Right atrium auricular region (tissue), 2 donors: ENCODE data around the gene ARHGEF1. TPM values are rescaled to one million over a fixed set of nuclear protein-coding genes. Genes with fewer than 3 reads are reported as not detected.

Experiments
- DNase-seq: peaks from one replicate; pipeline ENCODE4 v3.0.0-alpha.2; 2019; ENCODE audit warnings: low spot score
- H3K27ac ChIP-seq, 2 donors: fragments of 200-600 bp; sonication (generic); 1 replicate in 1 of 2; 2 replicates in 1 of 2; pipeline ENCODE4 v1.5.1; 2016 to 2019
- H3K27me3 ChIP-seq, 2 donors: fragments of 200-600 bp; sonication (generic); one replicate each; pipeline versions ENCODE4 v1.5.1 to v1.6.0; 2017 to 2019
- H3K36me3 ChIP-seq: fragments of 200-600 bp; sonication (generic); one replicate; pipeline ENCODE4 v1.5.1; 2016
- H3K4me1 ChIP-seq, 2 donors: fragments of 200-600 bp; sonication (generic); one replicate each; pipeline versions ENCODE4 v1.5.1 to v1.6.0; 2017 to 2019
- H3K4me3 ChIP-seq, 2 donors: fragments of 200-600 bp; sonication (generic); 1 replicate in 1 of 2; 2 replicates in 1 of 2; pipeline ENCODE4 v1.5.1; 2017 to 2019; ENCODE audit warnings: mild to moderate bottlenecking in 1 of 2, moderate library complexity in 1 of 2
- H3K9me3 ChIP-seq, 2 donors: fragments of 200-600 bp; sonication (generic); one replicate each; pipeline ENCODE4 v1.5.1; 2019
- CTCF ChIP-seq, 2 donors: fragments of 200-600 bp; sonication (generic); IDR thresholded peaks; one replicate each; pipeline ENCODE4 v1.5.1; 2019; ENCODE audit warnings: antibody characterized with exemption in 2 of 2
- total RNA-seq, 2 donors: library from RNA; depleted of rRNA; stranded (reverse); fragments of >200 nt; gene quantifications; one replicate each; pipeline ENCODE4 v1.1.0, GENCODE V29; 2016

Gene ARHGEF1
- total RNA-seq, 2 donors from 2014 or later = 27.3 to 45.8 TPM

GRCh38 chr19:41888926-41889325 lies 5.9 kb downstream of the ARHGEF1 start:
- Histone ChIP-seq H3K27me3 (no peaks in the 10 kb centered on the region), H3K9me3 (no peaks in the 10 kb centered on the region), H3K4me3 (no peak overlapping the region), H3K36me3 (peaks cover 32% of the 10 kb centered on the region), H3K27ac (no peak overlapping the region), H3K4me1 (peaks cover 0 to 37% of the 10 kb centered on the region in 2 donors)
- no peak for DNase-seq
- no peak for TF ChIP-seq CTCF (IDR thresholded peaks at IDR 0.05)

- H3K36me3 ChIP-seq = peaks cover 39% of the 10 kb centered on the region
- no peak for TF ChIP-seq CTCF (IDR thresholded peaks at IDR 0.05)
- H3K27ac ChIP-seq = no peak overlapping the region
- H3K27me3 ChIP-seq = no peaks in the 10 kb centered on the region
- peaks cover 0 to 31% of the 10 kb centered on the region in 2 donors for H3K4me1 ChIP-seq
- H3K4me3 ChIP-seq = no peak overlapping the region
- H3K9me3 ChIP-seq = no peaks in the 10 kb centered on the region
- DNase-seq = no peak
These were observed 6.9 kb downstream of the ARHGEF1 start for GRCh38 chr19:41889896-41890295.

DNA sequence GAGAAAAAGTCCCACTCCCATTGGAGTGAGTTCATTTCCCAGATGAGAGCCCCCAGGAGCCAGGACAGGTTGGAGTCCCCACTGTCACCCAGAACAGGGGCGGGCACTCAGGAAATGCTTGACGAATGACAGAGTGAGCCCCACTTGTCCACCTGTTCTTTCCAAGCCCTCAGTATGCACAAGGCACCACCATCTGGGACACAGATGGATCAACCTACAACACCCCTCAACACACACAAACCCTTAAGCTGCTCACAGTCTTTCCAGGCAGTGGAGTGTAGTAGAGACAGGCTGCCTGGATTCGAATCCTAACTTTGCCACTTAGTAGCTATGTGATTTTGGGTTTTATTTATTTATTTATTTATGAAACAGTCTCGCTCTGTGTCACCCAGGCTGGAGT lies 8.0 kb downstream of the ARHGEF1 start:
- peaks cover 50% of the 10 kb centered on the region for H3K36me3 ChIP-seq
- H3K9me3 ChIP-seq = no peaks in the 10 kb centered on the region
- DNase-seq = no peak

DNA sequence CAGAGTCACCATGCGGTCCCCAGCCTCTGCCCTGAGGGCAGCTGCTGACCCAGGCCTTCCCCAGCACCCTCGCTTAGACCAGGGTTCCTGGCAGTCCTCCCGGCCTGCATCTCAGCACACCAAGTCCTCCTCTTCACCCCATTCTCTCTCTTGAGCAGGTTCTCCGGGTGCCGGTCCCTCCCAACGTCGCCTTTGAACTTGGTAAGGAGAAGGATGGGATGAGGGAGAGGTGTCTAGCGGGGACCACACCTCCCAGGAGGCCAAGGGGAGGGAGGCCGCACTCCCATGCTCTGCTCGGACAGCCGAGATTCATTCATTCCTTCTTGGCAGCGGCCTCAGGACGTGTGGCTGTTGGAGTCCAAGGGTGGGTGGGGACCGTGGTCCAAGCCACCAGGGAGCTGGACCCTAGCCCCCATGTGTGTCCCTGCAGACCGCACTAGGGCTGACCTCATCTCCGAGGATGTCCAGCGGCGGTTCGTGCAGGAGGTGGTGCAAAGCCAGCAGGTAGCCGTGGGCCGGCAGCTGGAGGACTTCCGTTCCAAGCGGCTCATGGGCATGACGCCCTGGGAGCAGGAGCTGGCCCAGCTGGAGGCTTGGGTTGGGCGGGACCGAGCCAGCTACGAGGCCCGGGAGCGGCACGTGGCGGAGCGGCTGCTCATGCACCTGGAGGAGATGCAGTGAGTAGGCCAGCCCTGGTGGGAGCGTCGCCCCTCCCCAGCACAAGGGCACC lies 9.4 kb downstream of the ARHGEF1 start:
- no peak for TF ChIP-seq CTCF (IDR thresholded peaks at IDR 0.05)
- Histone ChIP-seq H3K27ac (no peak overlapping the region), H3K27me3 (no peaks in the 10 kb centered on the region), H3K4me3 (no peak overlapping the region), H3K36me3 (peaks cover 53% of the 10 kb centered on the region), H3K4me1 (peaks cover 0 to 7% of the 10 kb centered on the region in 2 donors), H3K9me3 (no peaks in the 10 kb centered on the region)
- no peak for DNase-seq

More for the DNA sequence above, 8.0 kb downstream of the ARHGEF1 start:
- H3K27ac ChIP-seq = no peak overlapping the region
- H3K4me3 ChIP-seq = no peak overlapping the region
- no peak for TF ChIP-seq CTCF (IDR thresholded peaks at IDR 0.05)
- H3K4me1 ChIP-seq = peaks cover 0 to 21% of the 10 kb centered on the region in 2 donors
- H3K27me3 ChIP-seq = no peaks in the 10 kb centered on the region

DNA sequence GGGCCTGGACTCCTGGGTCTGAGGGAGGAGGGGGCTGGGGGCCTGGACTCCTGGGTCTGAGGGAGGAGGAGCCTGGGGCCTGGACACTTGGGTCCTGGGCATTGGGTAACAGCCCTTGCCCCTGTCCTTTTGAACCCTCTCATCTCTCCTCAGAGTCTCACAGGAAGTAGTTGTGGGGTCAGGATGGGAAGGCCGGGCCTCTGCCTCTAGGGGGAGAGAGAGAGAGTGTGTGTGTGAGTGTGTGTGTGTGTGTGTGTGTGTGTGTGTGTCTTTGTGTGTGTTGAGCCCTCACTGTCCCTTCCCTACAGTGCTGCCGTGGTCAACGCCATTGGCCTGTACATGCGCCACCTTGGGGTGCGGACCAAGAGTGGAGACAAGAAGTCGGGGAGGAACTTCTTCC lies 10.9 kb downstream of the ARHGEF1 start:
- H3K27ac ChIP-seq = no peak overlapping the region
- H3K9me3 ChIP-seq = no peaks in the 10 kb centered on the region
- TF ChIP-seq CTCF (IDR thresholded peaks at IDR 0.05) = no peak
- H3K27me3 ChIP-seq = no peaks in the 10 kb centered on the region
- H3K4me3 ChIP-seq = no peak overlapping the region
- peaks cover 63% of the 10 kb centered on the region for H3K36me3 ChIP-seq
- no peaks in the 10 kb centered on the region for H3K4me1 ChIP-seq
- DNase-seq = no peak

- no peak overlapping the region for H3K27ac ChIP-seq
- H3K36me3 ChIP-seq = peaks cover 62% of the 10 kb centered on the region
- no peaks in the 10 kb centered on the region for H3K4me1 ChIP-seq
- H3K9me3 ChIP-seq = no peaks in the 10 kb centered on the region
- no peaks in the 10 kb centered on the region for H3K27me3 ChIP-seq
- no peak overlapping the region for H3K4me3 ChIP-seq
- no peak for DNase-seq
- TF ChIP-seq CTCF (IDR thresholded peaks at IDR 0.05) = no peak
These were observed 11.4 kb downstream of the ARHGEF1 start for GRCh38 chr19:41894350-41894749.
